ENCODE results near the gene TBC1D2.

TBC1D2 gene

DNA sequence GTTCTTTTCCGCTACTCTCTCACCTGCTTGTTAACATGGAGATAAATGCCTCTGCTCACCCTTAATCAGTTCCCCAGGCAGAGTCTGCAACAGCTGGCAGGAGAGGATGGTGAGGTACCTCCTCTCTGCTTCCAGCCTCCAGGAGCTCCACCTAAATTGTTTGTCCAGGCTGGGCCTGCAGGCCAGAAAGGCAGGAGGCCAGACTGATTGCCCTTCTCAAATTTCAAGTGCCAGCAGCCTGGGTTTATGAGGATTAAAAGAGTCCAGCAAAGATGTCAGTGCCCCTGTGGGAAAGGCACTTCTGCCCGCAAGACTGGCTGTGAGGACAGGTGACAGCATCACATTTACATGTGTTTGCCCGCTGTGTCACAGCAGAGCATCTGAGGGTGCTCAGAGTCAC lies 82.8 kb downstream of the TBC1D2 start:
- DNase-seq (ENCODE audit: low read depth), result no peak
- no peak overlapping the region for H3K4me3 ChIP-seq (ENCODE audit: low read depth, low read length)
- TF ChIP-seq MYC (IDR thresholded peaks at IDR 0.05; ENCODE audit: low read depth, low read length) (no peak), POLR2A (IDR thresholded peaks at IDR 0.05; ENCODE audit: extremely low read depth, insufficient read length) (no peak)
- TF ChIP-seq, protein P1, sequence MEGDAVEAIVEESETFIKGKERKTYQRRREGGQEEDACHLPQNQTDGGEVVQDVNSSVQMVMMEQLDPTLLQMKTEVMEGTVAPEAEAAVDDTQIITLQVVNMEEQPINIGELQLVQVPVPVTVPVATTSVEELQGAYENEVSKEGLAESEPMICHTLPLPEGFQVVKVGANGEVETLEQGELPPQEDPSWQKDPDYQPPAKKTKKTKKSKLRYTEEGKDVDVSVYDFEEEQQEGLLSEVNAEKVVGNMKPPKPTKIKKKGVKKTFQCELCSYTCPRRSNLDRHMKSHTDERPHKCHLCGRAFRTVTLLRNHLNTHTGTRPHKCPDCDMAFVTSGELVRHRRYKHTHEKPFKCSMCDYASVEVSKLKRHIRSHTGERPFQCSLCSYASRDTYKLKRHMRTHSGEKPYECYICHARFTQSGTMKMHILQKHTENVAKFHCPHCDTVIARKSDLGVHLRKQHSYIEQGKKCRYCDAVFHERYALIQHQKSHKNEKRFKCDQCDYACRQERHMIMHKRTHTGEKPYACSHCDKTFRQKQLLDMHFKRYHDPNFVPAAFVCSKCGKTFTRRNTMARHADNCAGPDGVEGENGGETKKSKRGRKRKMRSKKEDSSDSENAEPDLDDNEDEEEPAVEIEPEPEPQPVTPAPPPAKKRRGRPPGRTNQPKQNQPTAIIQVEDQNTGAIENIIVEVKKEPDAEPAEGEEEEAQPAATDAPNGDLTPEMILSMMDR (IDR thresholded peaks at IDR 0.05; ENCODE audit: low read depth, low read length), result no peak
- TF ChIP-seq, protein P2, sequence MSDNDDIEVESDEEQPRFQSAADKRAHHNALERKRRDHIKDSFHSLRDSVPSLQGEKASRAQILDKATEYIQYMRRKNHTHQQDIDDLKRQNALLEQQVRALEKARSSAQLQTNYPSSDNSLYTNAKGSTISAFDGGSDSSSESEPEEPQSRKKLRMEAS (IDR thresholded peaks at IDR 0.05; ENCODE audit: low read depth, low read length), result no peak

DNA sequence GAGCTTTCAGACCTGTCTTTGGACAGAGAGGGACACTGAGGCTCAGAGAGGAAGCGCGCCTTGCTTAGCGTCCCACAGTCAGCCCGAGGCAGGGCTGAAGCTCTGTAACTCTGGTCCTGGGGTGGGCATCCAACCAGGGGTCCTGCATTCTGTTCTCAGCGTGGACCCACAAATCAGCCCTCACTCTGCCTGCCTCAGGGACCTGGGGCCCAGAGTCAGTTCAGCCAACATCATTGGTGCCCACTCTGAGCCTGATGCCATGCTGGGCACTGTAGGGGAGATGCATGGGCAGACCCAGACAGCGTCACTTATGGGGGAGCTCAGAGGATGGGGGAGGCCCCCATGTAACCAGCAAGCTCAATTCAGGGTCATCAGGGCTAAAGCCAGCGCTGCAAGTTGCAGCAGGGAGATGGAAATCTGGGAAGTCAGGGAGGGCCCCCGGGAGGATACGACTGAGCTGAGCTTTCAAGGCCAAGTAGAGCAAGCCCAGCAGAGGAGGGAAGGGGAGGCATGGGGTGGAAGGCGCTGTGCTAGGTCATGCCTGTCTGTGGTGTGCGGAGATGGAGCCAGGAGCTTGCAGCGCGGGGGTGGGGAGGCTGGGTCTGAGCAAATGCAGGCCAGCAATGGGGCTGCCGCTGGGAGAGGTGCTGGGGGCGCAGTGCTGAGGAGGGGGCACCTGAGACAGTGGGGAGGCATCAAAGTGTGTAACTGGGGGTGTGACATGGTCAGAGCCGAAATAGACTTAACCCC lies 84.1 kb downstream of the TBC1D2 start:
- TF ChIP-seq POLR2A (IDR thresholded peaks at IDR 0.05; ENCODE audit: extremely low read depth, insufficient read length) (no peak), MYC (IDR thresholded peaks at IDR 0.05; ENCODE audit: low read depth, low read length) (no peak)
- TF ChIP-seq, protein P1 (IDR thresholded peaks at IDR 0.05; ENCODE audit: low read depth, low read length), result no peak
- TF ChIP-seq, protein P2 (IDR thresholded peaks at IDR 0.05; ENCODE audit: low read depth, low read length), result no peak
- DNase-seq (ENCODE audit: low read depth), result no peak
- no peak overlapping the region for H3K4me3 ChIP-seq (ENCODE audit: low read depth, low read length)

DNA sequence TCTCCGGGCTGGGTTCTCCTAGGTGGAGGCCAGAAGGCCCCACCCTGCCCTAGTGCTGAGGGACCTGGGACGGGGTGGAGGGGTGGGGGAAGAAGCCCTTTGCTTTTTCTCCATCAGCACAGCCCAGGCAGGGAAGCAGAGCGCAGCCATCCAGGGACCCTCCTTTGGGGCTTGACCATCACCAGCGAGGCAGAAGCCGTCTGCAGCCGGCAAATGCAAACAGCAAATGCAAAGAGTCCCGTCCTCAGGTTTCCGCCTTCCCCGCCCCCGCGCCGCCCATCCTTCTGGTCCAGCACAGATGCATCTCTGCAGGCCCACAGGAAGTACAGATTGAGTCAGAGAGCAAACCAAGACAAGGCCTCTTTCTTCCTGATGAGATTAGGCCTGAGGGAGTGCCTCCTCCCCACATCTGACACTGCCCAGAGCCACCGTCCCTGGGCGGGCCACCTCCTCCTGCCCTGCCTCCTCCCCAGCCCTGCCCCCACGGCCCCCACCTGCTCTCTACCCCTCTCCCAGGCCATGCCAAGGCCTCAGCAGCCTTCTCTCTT lies 86.4 kb downstream of the TBC1D2 start:
- peak; percentile 81 for DNase-seq (ENCODE audit: low read depth)
- H3K4me3 ChIP-seq (ENCODE audit: low read depth, low read length), result no peak overlapping the region
- TF ChIP-seq MYC (IDR thresholded peaks at IDR 0.05; ENCODE audit: low read depth, low read length) (no peak), POLR2A (IDR thresholded peaks at IDR 0.05; ENCODE audit: extremely low read depth, insufficient read length) (no peak)
- TF ChIP-seq, protein P2 (IDR thresholded peaks at IDR 0.05; ENCODE audit: low read depth, low read length), result no peak
- TF ChIP-seq, protein P1 (IDR thresholded peaks at IDR 0.05; ENCODE audit: low read depth, low read length), result no peak

DNA sequence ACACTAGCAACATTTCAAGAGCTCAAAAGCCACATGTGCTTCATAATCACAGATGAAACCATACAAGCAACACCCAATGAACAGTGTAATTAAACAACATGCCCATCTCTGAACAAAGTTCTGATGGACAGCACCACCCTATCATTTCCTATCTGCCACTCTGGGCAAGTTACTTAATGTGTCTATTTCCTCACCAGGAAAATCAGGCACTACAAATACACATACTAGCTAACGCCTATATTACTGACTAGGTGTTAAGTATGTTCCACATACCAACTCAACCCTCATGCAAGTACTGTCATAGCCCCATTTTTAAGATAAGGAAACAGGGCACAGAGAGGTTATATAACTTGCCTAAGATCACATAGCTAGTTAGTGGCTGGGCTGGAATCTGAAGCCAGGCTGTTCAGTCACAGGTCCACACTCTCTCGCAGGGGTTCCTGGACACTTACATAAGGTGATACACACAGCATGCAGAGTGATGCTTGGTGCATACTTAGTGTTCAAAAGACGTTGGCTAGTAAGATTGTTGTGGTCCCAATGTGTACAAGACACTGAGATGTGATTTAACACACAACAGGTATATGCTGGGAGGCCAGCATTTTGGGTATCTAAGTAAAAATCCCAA lies 87.2 kb downstream of the TBC1D2 start:
- H3K4me3 ChIP-seq (ENCODE audit: low read depth, low read length), result no peak overlapping the region
- no peak for TF ChIP-seq MYC (IDR thresholded peaks at IDR 0.05; ENCODE audit: low read depth, low read length)
- no peak for TF ChIP-seq POLR2A (IDR thresholded peaks at IDR 0.05; ENCODE audit: extremely low read depth, insufficient read length)
- TF ChIP-seq, protein P2 (IDR thresholded peaks at IDR 0.05; ENCODE audit: low read depth, low read length), result no peak
- TF ChIP-seq, protein P1 (IDR thresholded peaks at IDR 0.05; ENCODE audit: low read depth, low read length), result no peak
- DNase-seq (ENCODE audit: low read depth), result no peak

DNA sequence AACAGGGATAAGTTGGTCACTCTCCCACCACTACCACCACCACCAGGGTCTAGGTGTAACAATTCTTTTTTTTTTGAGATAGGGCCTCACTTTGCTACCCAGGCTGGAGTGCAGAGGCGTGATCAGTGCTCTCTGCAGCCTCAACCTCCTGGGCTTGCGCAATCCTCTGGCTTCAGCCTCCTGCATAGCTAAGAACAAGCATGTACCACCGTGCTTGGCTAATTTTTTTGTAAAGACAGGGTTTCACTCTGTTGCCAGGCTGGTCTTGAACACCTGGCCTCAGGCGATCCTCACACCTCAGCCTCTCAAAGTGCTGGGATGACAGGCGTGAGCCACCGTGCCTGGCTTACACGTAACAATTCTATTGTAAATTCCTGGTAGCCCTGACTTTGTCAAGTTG lies 90.5 kb downstream of the TBC1D2 start:
- no peak for DNase-seq (ENCODE audit: low read depth)
- TF ChIP-seq POLR2A (IDR thresholded peaks at IDR 0.05; ENCODE audit: extremely low read depth, insufficient read length), result no peak
- TF ChIP-seq, protein P2 (IDR thresholded peaks at IDR 0.05; ENCODE audit: low read depth, low read length), result no peak
- no peak for TF ChIP-seq MYC (IDR thresholded peaks at IDR 0.05; ENCODE audit: low read depth, low read length)
- TF ChIP-seq, protein P1 (IDR thresholded peaks at IDR 0.05; ENCODE audit: low read depth, low read length), result no peak
- H3K4me3 ChIP-seq (ENCODE audit: low read depth, low read length), result no peak overlapping the region

All from NB4 (cell line).